Measurements from ENCODE around the gene NCOA1. TPM values are rescaled to one million over a fixed set of nuclear protein-coding genes. Genes with fewer than 3 reads are reported as not detected.

The NCOA1 gene
- total RNA-seq, 4 donors from 2014 or later = 29.9 to 51.9 (median 40.1) TPM

- 97 to 99% methylated on average over 4 of the region's 4 CpGs for WGBS, 2 donors
- no peaks in the 10 kb centered on the region for H3K27me3 ChIP-seq
- no peaks in the 10 kb centered on the region for H3K36me3 ChIP-seq
- H3K27ac ChIP-seq = no peak overlapping the region
- DNase-seq = no peak
- H3K4me3 ChIP-seq (replicated peaks in 1 of 3) = no peak overlapping the region
- intact Hi-C loops (cut with DNase I) = no loop called here
- TF ChIP-seq POLR2A (IDR thresholded peaks at IDR 0.05) = no peak
- TF ChIP-seq, protein P1, sequence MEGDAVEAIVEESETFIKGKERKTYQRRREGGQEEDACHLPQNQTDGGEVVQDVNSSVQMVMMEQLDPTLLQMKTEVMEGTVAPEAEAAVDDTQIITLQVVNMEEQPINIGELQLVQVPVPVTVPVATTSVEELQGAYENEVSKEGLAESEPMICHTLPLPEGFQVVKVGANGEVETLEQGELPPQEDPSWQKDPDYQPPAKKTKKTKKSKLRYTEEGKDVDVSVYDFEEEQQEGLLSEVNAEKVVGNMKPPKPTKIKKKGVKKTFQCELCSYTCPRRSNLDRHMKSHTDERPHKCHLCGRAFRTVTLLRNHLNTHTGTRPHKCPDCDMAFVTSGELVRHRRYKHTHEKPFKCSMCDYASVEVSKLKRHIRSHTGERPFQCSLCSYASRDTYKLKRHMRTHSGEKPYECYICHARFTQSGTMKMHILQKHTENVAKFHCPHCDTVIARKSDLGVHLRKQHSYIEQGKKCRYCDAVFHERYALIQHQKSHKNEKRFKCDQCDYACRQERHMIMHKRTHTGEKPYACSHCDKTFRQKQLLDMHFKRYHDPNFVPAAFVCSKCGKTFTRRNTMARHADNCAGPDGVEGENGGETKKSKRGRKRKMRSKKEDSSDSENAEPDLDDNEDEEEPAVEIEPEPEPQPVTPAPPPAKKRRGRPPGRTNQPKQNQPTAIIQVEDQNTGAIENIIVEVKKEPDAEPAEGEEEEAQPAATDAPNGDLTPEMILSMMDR (IDR thresholded peaks at IDR 0.05) = no peak
- no peaks in the 10 kb centered on the region for H3K9me3 ChIP-seq
- no peaks in the 10 kb centered on the region for H3K4me1 ChIP-seq
Measured at GRCh38 chr2:24623535-24623934, 132.5 kb downstream of the NCOA1 start.

DNA sequence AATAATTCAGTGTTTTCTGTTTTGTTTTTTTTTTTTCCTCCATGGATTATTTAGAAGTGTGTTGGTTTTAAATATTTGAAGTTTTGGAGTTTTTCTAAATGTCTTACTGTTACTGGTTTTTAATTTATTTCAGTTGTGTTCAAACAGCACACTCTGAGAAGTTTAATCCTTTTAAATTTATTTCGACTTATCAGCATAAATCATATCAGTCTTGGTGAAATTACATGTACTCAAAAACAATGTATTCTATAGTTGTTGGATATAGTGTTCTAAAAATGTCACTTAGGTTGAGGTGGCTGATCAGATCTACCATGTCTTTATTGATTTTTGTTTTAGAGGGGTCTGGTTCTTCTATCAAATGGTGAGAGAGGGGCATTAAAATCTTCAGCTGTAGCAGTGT lies 134.7 kb downstream of the NCOA1 start:
- Histone ChIP-seq H3K27me3 (no peaks in the 10 kb centered on the region), H3K27ac (no peak overlapping the region), H3K9me3 (no peaks in the 10 kb centered on the region), H3K4me3 (replicated peaks in 1 of 3) (no peak overlapping the region), H3K36me3 (no peaks in the 10 kb centered on the region), H3K4me1 (no peaks in the 10 kb centered on the region)
- intact Hi-C loops (cut with DNase I) = no loop called here
- WGBS, 2 donors = 97 to 100% methylated on average over 1 of the region's 1 CpG
- no peak for DNase-seq
- no peak for TF ChIP-seq POLR2A (IDR thresholded peaks at IDR 0.05)
- TF ChIP-seq, protein P1 (IDR thresholded peaks at IDR 0.05) = no peak

- Histone ChIP-seq H3K27me3 (no peaks in the 10 kb centered on the region), H3K27ac (no peak overlapping the region), H3K4me1 (no peaks in the 10 kb centered on the region), H3K4me3 (replicated peaks in 1 of 3) (no peak overlapping the region), H3K9me3 (no peaks in the 10 kb centered on the region), H3K36me3 (no peaks in the 10 kb centered on the region)
- no peak for TF ChIP-seq POLR2A (IDR thresholded peaks at IDR 0.05)
- TF ChIP-seq, protein P1 (IDR thresholded peaks at IDR 0.05) = no peak
- WGBS, 2 donors = 84% methylated on average over 3 of the region's 3 CpGs
- intact Hi-C loops (cut with DNase I) = no loop called here
- no peak for DNase-seq
Measured at GRCh38 chr2:24626131-24626530, 135.1 kb downstream of the NCOA1 start.

DNA sequence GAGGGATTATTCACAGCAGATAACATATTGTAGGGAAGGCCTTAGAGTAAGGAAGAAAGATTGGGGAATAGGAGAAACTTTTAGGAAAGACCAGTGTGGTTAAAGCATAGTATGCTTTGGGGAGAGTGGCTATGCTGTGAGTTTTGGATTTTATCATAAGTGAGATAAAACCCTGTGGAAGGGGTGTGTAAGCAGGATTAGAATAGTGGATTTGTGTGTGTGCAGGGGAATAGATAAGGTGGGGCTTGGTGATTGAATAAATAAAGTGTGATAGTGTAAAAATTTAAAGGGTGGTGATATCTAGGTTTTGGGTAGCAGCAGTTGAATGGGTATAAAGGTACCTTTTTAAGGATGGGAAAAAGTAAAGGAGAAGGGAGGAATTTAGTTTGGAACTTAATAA lies 137.7 kb downstream of the NCOA1 start:
- TF ChIP-seq, protein P1 (IDR thresholded peaks at IDR 0.05) = no peak
- no peak for TF ChIP-seq POLR2A (IDR thresholded peaks at IDR 0.05)
- DNase-seq = no peak
- Histone ChIP-seq H3K27ac (no peak overlapping the region), H3K27me3 (no peaks in the 10 kb centered on the region), H3K9me3 (no peaks in the 10 kb centered on the region), H3K4me3 (replicated peaks in 1 of 3) (no peak overlapping the region), H3K4me1 (no peaks in the 10 kb centered on the region), H3K36me3 (no peaks in the 10 kb centered on the region)
- intact Hi-C loops (cut with DNase I) = no loop called here

DNA sequence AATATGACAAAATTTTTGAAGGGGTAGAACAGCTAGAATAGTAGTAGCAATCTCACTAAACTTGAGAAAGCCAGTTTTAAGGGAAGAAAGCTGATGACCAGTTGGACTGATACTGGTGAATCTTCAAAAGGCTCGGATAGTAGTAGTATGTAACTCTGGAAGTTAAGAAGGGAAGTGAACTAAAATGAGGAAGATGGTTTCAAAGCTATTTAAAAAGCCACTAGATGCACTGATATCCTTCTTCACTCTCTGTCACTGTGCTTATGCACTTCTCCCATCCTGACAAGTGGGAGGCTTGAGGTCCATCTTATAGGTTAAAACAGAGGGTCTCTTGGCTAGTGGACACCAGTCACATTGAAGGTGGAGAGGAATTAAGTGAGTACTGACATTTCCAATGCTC lies 141.1 kb downstream of the NCOA1 start:
- DNase-seq = no peak
- no peaks in the 10 kb centered on the region for H3K9me3 ChIP-seq
- H3K4me1 ChIP-seq = no peaks in the 10 kb centered on the region
- no peaks in the 10 kb centered on the region for H3K27me3 ChIP-seq
- no peak overlapping the region for H3K4me3 ChIP-seq (replicated peaks in 1 of 3)
- intact Hi-C loops (cut with DNase I) = no loop called here
- 89 to 92% methylated on average over 1 of the region's 1 CpG for WGBS, 2 donors
- TF ChIP-seq POLR2A (IDR thresholded peaks at IDR 0.05) = no peak
- no peaks in the 10 kb centered on the region for H3K36me3 ChIP-seq
- H3K27ac ChIP-seq = no peak overlapping the region

DNA sequence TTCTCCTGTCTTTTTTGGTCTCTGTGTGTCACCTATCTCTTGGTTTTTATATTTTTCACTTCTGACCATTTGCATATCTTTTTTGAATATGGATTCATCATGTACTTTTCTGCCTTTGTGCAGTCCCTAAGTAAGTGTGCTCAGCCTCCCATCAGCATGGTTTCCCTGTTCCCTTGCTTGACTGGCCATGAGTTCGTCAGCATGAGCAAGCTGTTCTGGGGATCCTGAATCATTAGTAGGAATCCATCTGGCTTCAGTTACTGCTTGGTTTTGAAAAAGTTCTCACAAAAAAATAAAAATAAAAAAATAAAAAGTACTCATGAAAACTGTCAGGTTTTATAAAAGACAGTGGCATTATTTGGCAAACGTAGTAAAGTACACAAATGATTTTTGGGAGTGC lies 144.1 kb downstream of the NCOA1 start:
- intact Hi-C loops (cut with DNase I) = no loop called here

More for the DNA sequence above, 144.1 kb downstream of the NCOA1 start:
- Histone ChIP-seq H3K27me3 (no peaks in the 10 kb centered on the region), H3K36me3 (no peaks in the 10 kb centered on the region), H3K4me3 (replicated peaks in 1 of 3) (no peak overlapping the region), H3K27ac (no peak overlapping the region), H3K9me3 (peaks cover 3% of the 10 kb centered on the region), H3K4me1 (no peaks in the 10 kb centered on the region)
- no peak for TF ChIP-seq POLR2A (IDR thresholded peaks at IDR 0.05)
- TF ChIP-seq, protein P1 (IDR thresholded peaks at IDR 0.05) = no peak
- DNase-seq = no peak
- WGBS, 2 donors = 85% methylated on average over 2 of the region's 2 CpGs
